Effector memory CD4-positive, alpha-beta T cell (primary cell): Measurements from ENCODE around the gene EGLN1.
"Not testable (repeated sequence)": the region's sequence is repeated elsewhere in the genome, so short reads cannot be mapped to it uniquely, and the experiment has no call there.

Experiments used
- DNase-seq, 3 donors: peaks; one replicate each; pipeline ENCODE4 v3.0.0-alpha.2; 2020
- H3K27ac ChIP-seq: 2 replicates; pipeline ENCODE4 v1.7.0; 2013; ENCODE audit warnings: mild to moderate bottlenecking, low read length, moderate library complexity; ENCODE audit not compliant: insufficient read depth, poor library complexity, severe bottlenecking
- H3K27me3 ChIP-seq: replicated peaks from 2 replicates; pipeline ENCODE4 v1.7.0; 2013; ENCODE audit warnings: mild to moderate bottlenecking, low read length; ENCODE audit not compliant: insufficient read depth, control insufficient read depth, poor library complexity, severe bottlenecking
- H3K36me3 ChIP-seq: 2 replicates; pipeline ENCODE4 v1.7.0; 2013; ENCODE audit warnings: mild to moderate bottlenecking, low read length, moderate library complexity; ENCODE audit not compliant: control insufficient read depth, insufficient read depth
- H3K4me1 ChIP-seq: 2 replicates; pipeline ENCODE4 v1.7.0; 2013; ENCODE audit warnings: low read length, mild to moderate bottlenecking; ENCODE audit not compliant: control insufficient read depth, insufficient read depth, poor library complexity, severe bottlenecking
- H3K4me3 ChIP-seq: 2 replicates; pipeline ENCODE4 v1.7.0; 2013; ENCODE audit warnings: low read length, low read depth, mild to moderate bottlenecking; ENCODE audit not compliant: insufficient read depth, poor library complexity, severe bottlenecking
- H3K9me3 ChIP-seq: 2 replicates; pipeline ENCODE4 v1.7.0; 2013; ENCODE audit warnings: mild to moderate bottlenecking, low read length, moderate library complexity; ENCODE audit not compliant: control insufficient read depth

The EGLN1 gene

DNA sequence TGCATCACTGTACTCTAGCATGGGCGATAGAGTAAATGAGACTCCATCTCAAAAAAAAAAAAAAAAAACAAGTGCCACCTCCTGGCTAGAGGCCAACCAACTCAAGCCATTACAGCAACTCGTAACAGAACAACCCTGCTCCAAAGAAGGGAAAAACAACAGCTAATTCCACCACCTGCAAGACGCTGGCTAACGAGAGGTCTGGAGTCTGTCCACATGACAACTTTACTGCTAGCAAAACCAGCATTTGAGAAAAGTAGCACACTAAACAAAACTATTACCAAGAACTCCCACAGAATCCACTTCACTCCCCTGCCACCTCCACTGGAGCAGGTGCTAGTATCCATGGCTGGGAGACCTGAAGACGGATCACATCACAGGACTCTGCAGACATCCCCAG is 24.1 kb upstream of the EGLN1 start:
- H3K9me3 ChIP-seq: no peaks in the 10 kb centered on the region
- H3K4me3 ChIP-seq: no peak overlapping the region
- no peaks in the 10 kb centered on the region for H3K36me3 ChIP-seq
- DNase-seq: no peak
- H3K27ac ChIP-seq: no peak overlapping the region
- no peaks in the 10 kb centered on the region for H3K27me3 ChIP-seq
- no peaks in the 10 kb centered on the region for H3K4me1 ChIP-seq

DNA sequence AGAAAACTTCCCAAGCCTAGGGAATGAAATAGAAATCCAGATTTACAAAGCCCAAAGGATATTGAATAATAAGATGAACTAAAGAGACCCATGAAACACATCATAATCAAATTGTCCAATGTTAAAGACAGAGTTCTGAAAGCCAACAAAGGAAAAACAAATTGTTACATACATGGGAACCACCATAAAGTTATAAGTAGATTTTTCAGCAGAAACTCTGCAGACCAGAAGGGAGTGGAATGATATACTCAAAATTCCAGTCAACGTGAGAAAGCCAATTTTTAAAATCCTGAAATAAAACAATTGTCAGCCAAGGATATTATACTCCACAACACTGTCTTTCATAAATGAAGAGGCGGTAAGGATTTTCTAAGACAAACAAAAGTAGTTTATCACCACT is 22.0 kb upstream of the EGLN1 start:
- no peak for DNase-seq
- no peaks in the 10 kb centered on the region for H3K36me3 ChIP-seq
- no peaks in the 10 kb centered on the region for H3K9me3 ChIP-seq
- H3K27me3 ChIP-seq: no peaks in the 10 kb centered on the region
- H3K4me3 ChIP-seq: no peak overlapping the region
- H3K27ac ChIP-seq: no peak overlapping the region
- H3K4me1 ChIP-seq: no peaks in the 10 kb centered on the region

DNA sequence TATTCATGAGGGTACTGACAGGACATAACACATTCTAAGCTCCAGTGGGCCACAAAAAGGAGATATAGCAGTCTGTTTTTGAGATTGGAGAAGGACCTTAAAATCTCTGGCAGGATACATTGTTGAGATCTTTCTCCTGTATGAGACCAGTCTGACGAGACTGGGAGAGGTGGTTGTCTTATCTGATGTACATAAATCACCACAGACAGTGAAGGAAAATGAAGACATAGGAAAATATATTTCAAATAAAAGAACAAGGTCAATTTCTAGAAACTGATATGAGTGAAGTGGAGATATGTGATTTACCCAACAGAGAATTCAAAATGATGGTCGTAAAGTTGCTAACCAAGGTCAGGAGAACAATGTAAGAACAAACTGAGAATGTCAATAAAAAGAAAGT is 21.3 kb upstream of the EGLN1 start:
- H3K27me3 ChIP-seq: no peaks in the 10 kb centered on the region
- no peaks in the 10 kb centered on the region for H3K9me3 ChIP-seq
- no peaks in the 10 kb centered on the region for H3K4me1 ChIP-seq
- H3K36me3 ChIP-seq: no peaks in the 10 kb centered on the region
- no peak overlapping the region for H3K4me3 ChIP-seq
- no peak for DNase-seq
- H3K27ac ChIP-seq: no peak overlapping the region

GRCh38 chr1:231442735-231443134 is 20.6 kb upstream of the EGLN1 start:
- Histone ChIP-seq H3K4me1 (no peaks in the 10 kb centered on the region), H3K36me3 (no peaks in the 10 kb centered on the region), H3K27ac (no peak overlapping the region), H3K9me3 (no peaks in the 10 kb centered on the region), H3K27me3 (no peaks in the 10 kb centered on the region), H3K4me3 (no peak overlapping the region)
- DNase-seq: no peak

GRCh38 chr1:231432996-231433395 is 10.9 kb upstream of the EGLN1 start:
- H3K4me3 ChIP-seq: no peak overlapping the region
- no peaks in the 10 kb centered on the region for H3K9me3 ChIP-seq
- no peaks in the 10 kb centered on the region for H3K27me3 ChIP-seq
- no peak for DNase-seq
- H3K36me3 ChIP-seq: no peaks in the 10 kb centered on the region
- no peak overlapping the region for H3K27ac ChIP-seq
- H3K4me1 ChIP-seq: no peaks in the 10 kb centered on the region

DNA sequence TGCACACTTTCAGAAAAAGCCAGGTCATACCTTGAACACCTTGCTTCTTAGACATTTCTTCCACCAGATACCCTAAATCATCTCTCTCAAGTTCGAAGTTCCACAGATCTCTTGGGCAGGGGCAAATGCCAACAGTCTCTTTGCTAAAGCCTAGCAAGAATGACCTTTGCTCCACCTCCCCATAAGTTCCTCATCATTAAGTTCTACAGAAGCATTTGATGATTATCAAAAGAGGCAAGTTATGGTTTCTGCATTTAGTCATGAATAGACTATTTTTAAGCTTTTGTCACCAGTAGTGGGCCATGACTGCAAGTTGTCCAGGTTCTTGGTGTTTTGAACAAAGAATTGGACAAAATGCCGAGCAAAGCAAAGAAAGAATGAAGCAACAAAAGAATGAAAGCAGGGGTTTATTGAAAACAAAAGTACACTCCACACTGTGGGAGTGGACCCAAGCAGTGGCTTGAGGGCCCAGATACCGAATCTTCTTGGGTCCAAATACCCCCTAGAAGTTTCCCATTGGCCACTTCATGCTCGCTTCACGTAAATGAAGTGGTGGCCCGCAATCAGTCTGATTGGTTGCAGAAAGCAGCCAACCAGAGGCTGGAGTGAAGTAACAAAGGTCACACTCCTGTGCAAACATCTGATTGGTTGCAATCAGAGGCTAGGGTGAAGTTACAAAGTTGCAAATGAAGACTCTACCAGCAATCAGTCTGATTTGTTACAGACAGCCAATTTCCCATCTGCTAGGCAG is 9.8 kb upstream of the EGLN1 start:
- H3K4me1 ChIP-seq: no peaks in the 10 kb centered on the region
- H3K4me3 ChIP-seq: no peak overlapping the region
- H3K9me3 ChIP-seq: no peaks in the 10 kb centered on the region
- H3K36me3 ChIP-seq: no peaks in the 10 kb centered on the region
- no peak for DNase-seq
- no peak overlapping the region for H3K27ac ChIP-seq
- no peaks in the 10 kb centered on the region for H3K27me3 ChIP-seq

DNA sequence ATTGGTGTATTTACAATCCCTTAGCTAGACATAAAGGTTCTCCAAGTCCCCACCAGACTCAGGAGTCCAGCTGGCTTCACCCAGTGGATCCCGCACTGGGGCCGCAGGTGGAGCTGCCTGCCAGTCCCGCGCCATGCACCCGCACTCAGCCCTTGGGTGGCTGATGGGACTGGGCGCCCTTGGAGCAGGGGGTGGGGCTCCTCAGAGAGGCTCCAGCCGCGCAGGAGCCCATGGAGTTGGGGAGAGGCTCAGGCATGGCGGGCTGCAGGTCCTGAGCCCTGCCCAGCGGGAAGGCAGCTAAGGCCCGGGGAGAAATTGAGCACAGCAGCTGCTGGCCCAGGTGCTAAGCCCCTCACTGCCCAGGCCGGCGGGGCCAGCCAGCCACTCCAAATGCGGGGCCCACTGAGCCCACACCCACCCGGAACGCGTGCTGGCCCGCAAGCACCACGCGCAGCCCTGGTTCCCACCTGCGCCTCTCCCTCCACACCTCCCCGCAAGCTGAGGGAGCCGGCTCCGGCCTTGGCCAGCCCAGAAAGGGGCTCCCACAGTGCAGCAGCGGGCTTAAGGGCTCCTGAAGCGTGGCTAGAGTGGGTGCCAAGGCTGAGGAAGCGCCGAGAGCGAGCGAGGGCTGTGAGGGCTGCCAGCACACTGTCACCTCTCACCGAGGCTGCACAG is 8.7 kb upstream of the EGLN1 start:
- H3K4me3 ChIP-seq, H3K27ac ChIP-seq, H3K36me3 ChIP-seq, H3K27me3 ChIP-seq, H3K9me3 ChIP-seq, DNase-seq, H3K4me1 ChIP-seq: not testable (repeated sequence)

DNA sequence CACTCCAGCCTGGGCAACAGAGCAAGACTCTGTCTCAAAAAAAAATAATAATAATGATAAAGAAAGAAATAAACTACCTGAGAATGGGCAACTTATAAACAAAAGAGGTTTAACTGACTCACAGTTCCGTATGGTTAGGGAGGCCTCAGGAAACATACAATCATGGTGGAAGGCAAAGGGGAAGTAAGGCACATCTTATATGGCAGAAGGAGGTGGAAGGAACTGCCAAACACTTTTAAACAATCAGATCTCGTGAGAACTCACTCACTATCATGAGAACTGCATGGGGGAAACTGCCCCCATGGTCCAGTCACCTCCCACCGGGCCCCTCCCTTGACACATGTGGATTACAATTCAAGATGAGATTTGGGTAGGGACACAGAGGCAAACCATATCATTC is 6.3 kb upstream of the EGLN1 start:
- DNase-seq: no peak
- H3K27ac ChIP-seq: no peak overlapping the region
- no peak overlapping the region for H3K4me3 ChIP-seq
- H3K4me1 ChIP-seq: no peaks in the 10 kb centered on the region
- H3K27me3 ChIP-seq: no peaks in the 10 kb centered on the region
- no peaks in the 10 kb centered on the region for H3K36me3 ChIP-seq
- no peaks in the 10 kb centered on the region for H3K9me3 ChIP-seq

DNA sequence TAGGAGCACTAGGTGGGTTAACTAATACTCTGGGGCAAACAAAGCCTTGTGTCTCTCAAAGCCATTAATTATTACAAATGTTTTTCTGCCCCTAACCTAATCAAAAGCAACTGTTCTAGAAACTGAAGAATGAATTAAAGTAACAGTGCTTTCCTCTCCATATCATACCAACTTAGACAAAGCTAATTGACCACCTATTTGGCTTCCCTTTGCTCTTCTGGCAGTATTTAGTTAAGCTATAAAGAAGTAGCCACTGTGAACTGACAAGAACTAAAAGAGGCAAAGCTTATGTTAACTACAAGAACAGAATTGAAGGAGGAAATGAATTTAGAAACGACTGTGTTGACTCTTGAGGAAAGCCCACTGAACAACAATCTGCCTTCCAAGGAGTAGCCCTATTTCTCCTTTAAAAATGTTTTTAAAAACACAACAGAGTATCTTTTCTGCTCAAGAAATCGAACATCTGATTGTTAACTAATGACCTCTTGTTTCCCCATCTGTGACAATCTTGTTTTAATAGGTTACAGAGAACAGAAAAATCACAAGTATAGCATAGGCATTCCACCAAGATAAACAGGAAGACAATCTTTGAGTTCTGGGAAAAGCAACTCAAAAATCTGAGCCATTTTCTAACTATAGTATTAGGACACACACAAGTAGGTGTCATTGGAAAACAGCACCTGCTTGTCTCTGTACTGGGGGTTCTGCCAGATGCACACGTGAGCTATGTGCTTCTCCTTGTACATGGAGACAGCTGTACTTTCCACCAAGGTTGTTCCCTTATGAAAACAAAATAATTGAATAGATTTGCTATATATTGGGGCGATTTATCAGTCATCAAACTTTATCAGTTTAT is 3.1 kb upstream of the EGLN1 start:
- H3K27me3 ChIP-seq: no peaks in the 10 kb centered on the region
- no peaks in the 10 kb centered on the region for H3K9me3 ChIP-seq
- no peak overlapping the region for H3K4me3 ChIP-seq
- no peak overlapping the region for H3K27ac ChIP-seq
- H3K36me3 ChIP-seq: no peaks in the 10 kb centered on the region
- H3K4me1 ChIP-seq: no peaks in the 10 kb centered on the region
- no peak for DNase-seq

DNA sequence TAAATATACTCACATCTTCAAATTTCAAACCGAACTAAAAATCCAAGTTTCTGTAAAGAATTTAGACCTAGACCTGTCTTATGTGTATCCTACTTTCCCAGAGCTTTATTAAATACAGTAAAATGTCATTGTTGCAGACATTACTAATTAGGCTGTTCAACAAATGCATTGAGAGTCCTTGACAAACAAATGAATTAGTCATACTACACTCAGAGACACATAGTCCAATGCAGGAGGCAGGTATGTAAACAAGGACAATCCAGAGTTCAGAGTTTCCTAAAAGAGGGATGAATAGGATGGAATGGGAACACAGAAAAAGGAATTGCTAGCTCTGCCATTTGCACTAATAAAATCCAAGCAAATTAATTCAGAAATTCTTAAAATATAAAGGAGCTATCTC is 1.6 kb upstream of the EGLN1 start:
- Histone ChIP-seq H3K36me3 (no peaks in the 10 kb centered on the region), H3K9me3 (no peaks in the 10 kb centered on the region), H3K27me3 (no peaks in the 10 kb centered on the region), H3K4me1 (peaks cover 14% of the 10 kb centered on the region), H3K27ac (no peak overlapping the region), H3K4me3 (no peak overlapping the region)
- DNase-seq: no peak
